Islet precursor cell (in vitro differentiated cells): ENCODE measurements around the gene PIEZO2.
"Not testable (repeated sequence)": the region's sequence is repeated elsewhere in the genome, so short reads cannot be mapped to it uniquely, and the experiment has no call there.

Experiments
- DNase-seq: peaks from one replicate; pipeline ENCODE4 v3.0.0-alpha.2; 2018

PIEZO2 gene

GRCh38 chr18:11149441-11150270, at the start of gene PIEZO2:
PIEZO2 (minus strand) TSS chr18:11149569; CDS start chr18:11148588, 981 bp downstream.
- DNase-seq, result peak; percentile 92

- no peak for DNase-seq
Measured at GRCh38 chr18:11183637-11184036, 34.3 kb upstream of the PIEZO2 start.

- not testable (repeated sequence) for DNase-seq
Measured at GRCh38 chr18:11181629-11182028, 32.3 kb upstream of the PIEZO2 start.

- DNase-seq, result no peak
Measured at GRCh38 chr18:11179959-11180519, 30.7 kb upstream of the PIEZO2 start.

- no peak for DNase-seq
Measured at GRCh38 chr18:11178951-11179549, 29.7 kb upstream of the PIEZO2 start.

GRCh38 chr18:11177382-11177781, 28.0 kb upstream of the PIEZO2 start:
- no peak for DNase-seq

GRCh38 chr18:11176481-11176881, 27.1 kb upstream of the PIEZO2 start:
- no peak for DNase-seq

- DNase-seq, result no peak
Measured at GRCh38 chr18:11175266-11175979, 26.1 kb upstream of the PIEZO2 start.

GRCh38 chr18:11174179-11174578, 24.8 kb upstream of the PIEZO2 start:
- DNase-seq, result not testable (repeated sequence)

GRCh38 chr18:11167778-11168177, 18.4 kb upstream of the PIEZO2 start:
- no peak for DNase-seq

- no peak for DNase-seq
Measured at GRCh38 chr18:11165952-11166351, 16.6 kb upstream of the PIEZO2 start.

- no peak for DNase-seq
Measured at GRCh38 chr18:11165138-11165537, 15.8 kb upstream of the PIEZO2 start.

- DNase-seq, result peak; percentile 80
Measured at GRCh38 chr18:11163665-11164064, 14.3 kb upstream of the PIEZO2 start.

- DNase-seq, result no peak
Measured at GRCh38 chr18:11162889-11163288, 13.5 kb upstream of the PIEZO2 start.

GRCh38 chr18:11162462-11162861, 13.1 kb upstream of the PIEZO2 start:
- DNase-seq, result peak; percentile 32

GRCh38 chr18:11160313-11160712, 10.9 kb upstream of the PIEZO2 start:
- no peak for DNase-seq

- no peak for DNase-seq
Measured at GRCh38 chr18:11159844-11160243, 10.5 kb upstream of the PIEZO2 start.

GRCh38 chr18:11156978-11157377, 7.6 kb upstream of the PIEZO2 start:
- DNase-seq, result no peak

GRCh38 chr18:11155034-11155759, 5.8 kb upstream of the PIEZO2 start:
- DNase-seq, result peak; percentile 51

- peak; percentile 15 for DNase-seq
Measured at GRCh38 chr18:11154368-11154989, 5.1 kb upstream of the PIEZO2 start.

GRCh38 chr18:11153097-11153496, 3.7 kb upstream of the PIEZO2 start:
- DNase-seq, result no peak

GRCh38 chr18:11150271-11150615, 874 bp upstream of the PIEZO2 start:
- peak; percentile 48 for DNase-seq
